Prostate gland (tissue), 2 donors: ENCODE results near the gene HBG1.

ENCODE experiments used
- CTCF ChIP-seq, 4 experiments: fragments of 200-600 bp in 2 of 4; fragments of 450-650 bp in 2 of 4; sonication (generic) in 2 of 4; IDR thresholded peaks; 1 replicate in 3 of 4; 2 replicates in 1 of 4; pipeline ENCODE4 v1.5.1; 2016 to 2019; ENCODE audit warnings: antibody characterized with exemption in 4 of 4, mild to moderate bottlenecking in 2 of 4, moderate library complexity in 2 of 4
- POLR2A ChIP-seq: fragments of 450-650 bp; IDR thresholded peaks from one replicate; pipeline ENCODE4 v1.6.1; 2016; ENCODE audit warnings: antibody characterized with exemption, mild to moderate bottlenecking
- POLR2AphosphoS5 ChIP-seq: sonication (generic); formaldehyde crosslinking; IDR thresholded peaks from one replicate; pipeline ENCODE4 v1.6.1; 2017; ENCODE audit warnings: antibody characterized with exemption

- no peak for TF ChIP-seq CTCF (IDR thresholded peaks at IDR 0.05)
- no peak for TF ChIP-seq POLR2A
- no peak for TF ChIP-seq POLR2AphosphoS5
These were observed 31.9 kb upstream of the HBG1 start for GRCh38 chr11:5281596-5281995.
